ENCODE measurements around the gene MSMB. TPM values are rescaled to one million over a fixed set of nuclear protein-coding genes. Genes with fewer than 3 reads are reported as not detected.

MSMB gene
- total and polyA plus RNA-seq, 9 of the 15 experiments (the other 6 are each of a cell fraction or from before 2014, with no cell fraction given) = 0.21 to 0.60 TPM; not detected in 7

- TF ChIP-seq E2F5 (CRISPR knock-in tag; IDR thresholded peaks at IDR 0.05) = no peak
- peak; percentile 29; the same call in 1 of the 2 replicates for TF ChIP-seq CTBP1 (IDR thresholded peaks at IDR 0.05; ENCODE audit: borderline replicate concordance)
- TF ChIP-seq HMG20A (CRISPR knock-in tag; conservative IDR thresholded peaks at IDR 0.05) = no peak
- TF ChIP-seq ELK3 (CRISPR knock-in tag; IDR thresholded peaks at IDR 0.05) = no peak
- peak; percentile 49; the same call in 1 of the 2 replicates for TF ChIP-seq MECOM (CRISPR knock-in tag; IDR thresholded peaks at IDR 0.05)
- no peak for TF ChIP-seq USF2 (CRISPR knock-in tag; IDR thresholded peaks at IDR 0.05)
- TF ChIP-seq RCOR1 (IDR thresholded peaks at IDR 0.05; ENCODE audit: borderline replicate concordance in 1 of 2, low read depth in 2 of 2, low read length in 2 of 2) = peak in 1 of 2 experiments; percentile 83; a peak in 2 of 4 replicates
- TF ChIP-seq SMARCA4 (IDR thresholded peaks at IDR 0.05) = peak; percentile 96
- TF ChIP-seq CHAMP1 (IDR thresholded peaks at IDR 0.05) = peak; percentile 52; the same call in 1 of the 2 replicates
- TF ChIP-seq RNF2 (IDR thresholded peaks at IDR 0.05) = peak; percentile 69
- no peak for TF ChIP-seq MAZ (CRISPR knock-in tag; conservative IDR thresholded peaks at IDR 0.05 in 1 of 2, IDR thresholded peaks at IDR 0.05 in 1 of 2)
- peak; percentile 77 for TF ChIP-seq SOX6 (IDR thresholded peaks at IDR 0.05)
- peak; percentile 23 to 71; a peak in 3 of 4 replicates for TF ChIP-seq KDM1A (IDR thresholded peaks at IDR 0.05)
- peak; percentile 94 for TF ChIP-seq LEF1 (IDR thresholded peaks at IDR 0.05)
- TF ChIP-seq BRD9 (IDR thresholded peaks at IDR 0.05; ENCODE audit: low read depth, partially characterized antibody) = peak; percentile 88
- TF ChIP-seq ZNF592 (IDR thresholded peaks at IDR 0.05) = peak; percentile 79; the same call in 1 of the 2 replicates
Measured at GRCh38 chr10:46018453-46019176, 27.5 kb downstream of the MSMB start (continued).
